Upper lobe of left lung (tissue), 4 donors: ENCODE measurements around the gene GAREM2.

Source experiments
- POLR2A ChIP-seq, 4 donors: fragments of 450-650 bp; IDR thresholded peaks; one replicate each; pipeline ENCODE4 v1.5.1; 2016 to 2017; ENCODE audit warnings: antibody characterized with exemption in 4 of 4, mild to moderate bottlenecking in 2 of 4
- TF ChIP-seq, protein P1 (sequence below), 6 experiments: fragments of 450-650 bp in 4 of 6; fragments of 200-600 bp in 2 of 6; sonication (generic) in 2 of 6; IDR thresholded peaks; one replicate each; pipeline ENCODE4 v1.5.1; 2016 to 2019; ENCODE audit warnings: antibody characterized with exemption in 6 of 6

DNA sequence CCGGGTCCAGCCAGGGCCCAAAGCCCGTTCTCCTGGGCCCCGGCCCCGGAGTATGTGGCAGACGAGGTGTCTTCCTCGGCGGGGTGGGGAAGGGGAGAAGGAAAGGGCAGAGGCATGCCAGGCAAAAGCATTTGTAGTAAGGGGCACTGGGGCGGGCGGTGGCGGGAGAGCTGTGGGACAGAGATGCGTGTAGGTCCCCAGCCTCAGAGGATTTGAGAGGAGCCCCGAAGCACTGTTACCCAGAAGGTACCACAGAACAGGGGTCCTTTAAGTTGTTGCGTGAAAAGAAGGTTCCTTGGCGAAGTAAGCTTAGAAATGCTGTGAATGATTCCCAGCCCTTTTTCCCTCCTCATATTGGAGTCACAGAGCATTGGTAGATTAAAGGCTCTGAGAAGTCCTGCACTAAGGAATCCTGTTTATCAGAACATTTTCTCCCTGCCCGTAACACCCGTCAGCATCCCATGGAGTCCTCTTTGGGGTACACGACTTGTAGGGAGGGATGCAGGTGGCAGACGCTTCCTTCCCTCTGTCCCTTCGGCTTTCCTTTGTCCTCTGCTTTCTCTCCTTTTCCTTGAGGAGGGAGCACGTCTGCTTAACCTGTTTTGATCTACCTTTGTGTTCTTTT lies 12.5 kb downstream of the GAREM2 start:
- TF ChIP-seq, protein P1, sequence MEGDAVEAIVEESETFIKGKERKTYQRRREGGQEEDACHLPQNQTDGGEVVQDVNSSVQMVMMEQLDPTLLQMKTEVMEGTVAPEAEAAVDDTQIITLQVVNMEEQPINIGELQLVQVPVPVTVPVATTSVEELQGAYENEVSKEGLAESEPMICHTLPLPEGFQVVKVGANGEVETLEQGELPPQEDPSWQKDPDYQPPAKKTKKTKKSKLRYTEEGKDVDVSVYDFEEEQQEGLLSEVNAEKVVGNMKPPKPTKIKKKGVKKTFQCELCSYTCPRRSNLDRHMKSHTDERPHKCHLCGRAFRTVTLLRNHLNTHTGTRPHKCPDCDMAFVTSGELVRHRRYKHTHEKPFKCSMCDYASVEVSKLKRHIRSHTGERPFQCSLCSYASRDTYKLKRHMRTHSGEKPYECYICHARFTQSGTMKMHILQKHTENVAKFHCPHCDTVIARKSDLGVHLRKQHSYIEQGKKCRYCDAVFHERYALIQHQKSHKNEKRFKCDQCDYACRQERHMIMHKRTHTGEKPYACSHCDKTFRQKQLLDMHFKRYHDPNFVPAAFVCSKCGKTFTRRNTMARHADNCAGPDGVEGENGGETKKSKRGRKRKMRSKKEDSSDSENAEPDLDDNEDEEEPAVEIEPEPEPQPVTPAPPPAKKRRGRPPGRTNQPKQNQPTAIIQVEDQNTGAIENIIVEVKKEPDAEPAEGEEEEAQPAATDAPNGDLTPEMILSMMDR (IDR thresholded peaks at IDR 0.05), result no peak
- no peak for TF ChIP-seq POLR2A (IDR thresholded peaks at IDR 0.05)
